TTC549 (cell line): ENCODE measurements around the gene KCTD7.
"Not testable (repeated sequence)": the region's sequence is repeated elsewhere in the genome, so short reads cannot be mapped to it uniquely, and the experiment has no call there.

Experiments used
- FAIRE-seq: peaks from 2 replicates; lab custom pipeline; 2012; peaks lifted over from hg19 to GRCh38; lab: Jason Lieb, UNC

KCTD7 gene

GRCh38 chr7:66654275-66655112 is 25.8 kb downstream of the KCTD7 start:
- FAIRE-seq, result no peak

GRCh38 chr7:66655113-66655806 is 26.6 kb downstream of the KCTD7 start:
- not testable (repeated sequence) for FAIRE-seq

GRCh38 chr7:66655826-66656485 is 27.3 kb downstream of the KCTD7 start:
- not testable (repeated sequence) for FAIRE-seq

- FAIRE-seq, result no peak
These were observed 29.1 kb downstream of the KCTD7 start for GRCh38 chr7:66657798-66658197.

- FAIRE-seq, result no peak
These were observed 34.1 kb downstream of the KCTD7 start for GRCh38 chr7:66662646-66663264.

- FAIRE-seq, result no peak
These were observed 36.1 kb downstream of the KCTD7 start for GRCh38 chr7:66664590-66665293.

- FAIRE-seq, result no peak
These were observed 37.8 kb downstream of the KCTD7 start for GRCh38 chr7:66666313-66666952.

- no peak for FAIRE-seq
These were observed 38.5 kb downstream of the KCTD7 start for GRCh38 chr7:66667023-66667728.

- no peak for FAIRE-seq
These were observed 39.4 kb downstream of the KCTD7 start for GRCh38 chr7:66668112-66668511.

- FAIRE-seq, result no peak
These were observed 40.0 kb downstream of the KCTD7 start for GRCh38 chr7:66668677-66669076.

- FAIRE-seq, result no peak
These were observed 40.4 kb downstream of the KCTD7 start for GRCh38 chr7:66669088-66669487.

GRCh38 chr7:66669496-66669895 is 40.8 kb downstream of the KCTD7 start:
- no peak for FAIRE-seq

- FAIRE-seq, result no peak
These were observed 42.4 kb downstream of the KCTD7 start for GRCh38 chr7:66671034-66671433.

GRCh38 chr7:66671486-66671885 is 42.8 kb downstream of the KCTD7 start:
- not testable (repeated sequence) for FAIRE-seq

GRCh38 chr7:66672432-66673123 is 43.9 kb downstream of the KCTD7 start:
- FAIRE-seq, result not testable (repeated sequence)

GRCh38 chr7:66673124-66673640 is 44.5 kb downstream of the KCTD7 start:
- not testable (repeated sequence) for FAIRE-seq

- FAIRE-seq, result no peak
These were observed 51.1 kb downstream of the KCTD7 start for GRCh38 chr7:66679633-66680244.

- no peak for FAIRE-seq
These were observed 53.0 kb downstream of the KCTD7 start for GRCh38 chr7:66681491-66682349.
